GM12878 (cell line): ENCODE measurements around the gene CTSH. TPM values are rescaled to one million over a fixed set of nuclear protein-coding genes. Genes with fewer than 3 reads are reported as not detected.

Experiments
- ATAC-seq: fragments of 200-7000 bp; cut with Tn5 transposase; 3 replicates; pipeline ENCODE4 v1.9.1; 2020; ENCODE audit warnings: mild to moderate bottlenecking, moderate library complexity
- BruUV-seq: library from RNA; stranded (reverse); fragments of 400-500 nt; replicated peaks from 2 replicates; lab custom pipeline; 2021; lab: Mats Ljungman, UMichigan
- CTCF ChIA-PET: fragments of 300-600 bp; sonication (Branson Sonifier 250); formaldehyde crosslinking; extraction: SDS; loops from one replicate; lab custom pipeline; 2021; ENCODE audit warnings: inconsistent platforms; lab: Yijun Ruan, JAX
- POLR2A ChIA-PET: fragments of 350-600 bp; formaldehyde crosslinking; extraction: SDS; loops from one replicate; lab custom pipeline; 2021; ENCODE audit warnings: inconsistent platforms; lab: Charles Lee
- RAD21 ChIA-PET: fragments of 300-600 bp; sonication (Branson Sonifier 250); formaldehyde crosslinking; loops from one replicate; lab custom pipeline; 2023; ENCODE audit warnings: antibody characterized with exemption; ENCODE audit not compliant: unreplicated experiment; lab: Charles Lee
- SMC1A ChIA-PET: fragments of 300-600 bp; sonication (Branson Sonifier 250); formaldehyde crosslinking; loops from one replicate; lab custom pipeline; 2023; ENCODE audit not compliant: unreplicated experiment, uncharacterized antibody; lab: Charles Lee
- DNase-seq: peaks from one replicate; pipeline ENCODE4 v3.0.0-alpha.2; 2011; ENCODE audit warnings: low read depth, low spot score
- FAIRE-seq: peaks from 3 replicates; lab custom pipeline; 2011; peaks lifted over from hg19 to GRCh38; lab: Jason Lieb, UNC
- H2AFZ ChIP-seq: 2 replicates; pipeline ENCODE4 v1.6.0; 2011; ENCODE audit warnings: low read depth, low read length, control low read depth; ENCODE audit not compliant: control insufficient read depth
- H3K27ac ChIP-seq: 2 replicates; pipeline ENCODE4 v1.5.1; 2011; ENCODE audit warnings: control low read depth; ENCODE audit not compliant: control insufficient read depth, insufficient read depth
- H3K27me3 ChIP-seq, 2 experiments: replicated peaks in 1 of 2; 2 replicates each; pipeline versions ENCODE4 v1.6.0 to v1.6.1; 2011; ENCODE audit warnings: low read length in 1 of 2; ENCODE audit not compliant: control insufficient read depth in 2 of 2, insufficient read depth in 2 of 2
- H3K36me3 ChIP-seq, 2 experiments: 2 replicates each; pipeline ENCODE4 v1.5.1; 2011; ENCODE audit warnings: low read length in 1 of 2; ENCODE audit not compliant: control insufficient read depth in 2 of 2, insufficient read depth in 2 of 2
- H3K4me1 ChIP-seq: 2 replicates; pipeline ENCODE4 v1.6.1; 2011; ENCODE audit warnings: mild to moderate bottlenecking, low read length, moderate library complexity, mixed read lengths; ENCODE audit not compliant: control insufficient read depth, insufficient read depth
- H3K4me2 ChIP-seq: 2 replicates; pipeline ENCODE4 v1.6.0; 2011; ENCODE audit warnings: control low read depth; ENCODE audit not compliant: control insufficient read depth, insufficient read depth
- H3K4me3 ChIP-seq: fragments of 200-600 bp; sonication (generic); 2 replicates; pipeline ENCODE4 v1.5.1; 2016
- H3K79me2 ChIP-seq: 2 replicates; pipeline ENCODE4 v1.6.0; 2011; ENCODE audit warnings: low read length; ENCODE audit not compliant: control insufficient read depth, insufficient read depth
- H3K9ac ChIP-seq: 2 replicates; pipeline ENCODE4 v1.8.0; 2011; ENCODE audit warnings: low read length, control low read depth, mixed read lengths; ENCODE audit not compliant: control insufficient read depth, insufficient read depth
- H3K9me3 ChIP-seq: replicated peaks from 3 replicates; pipeline ENCODE4 v1.5.1; 2011; ENCODE audit warnings: mild to moderate bottlenecking, low read length; ENCODE audit not compliant: control insufficient read depth, insufficient read depth
- H4K20me1 ChIP-seq: 2 replicates; pipeline ENCODE4 v1.6.0; 2011; ENCODE audit not compliant: control insufficient read depth, insufficient read depth
- BRCA1 ChIP-seq: IDR thresholded peaks from 2 replicates; pipeline ENCODE4 v1.6.1; 2011; ENCODE audit warnings: low read depth, low read length, improper control_type of control experiment
- MEF2B ChIP-seq: fragments of 450-650 bp; IDR thresholded peaks from 2 replicates; pipeline ENCODE4 v1.6.1; 2018; ENCODE audit warnings: mild to moderate bottlenecking, moderate library complexity; ENCODE audit not compliant: partially characterized antibody, poor library complexity, severe bottlenecking
- MXI1 ChIP-seq: fragments of 150-350 bp; IDR thresholded peaks from 2 replicates; pipeline ENCODE4 v1.6.1; 2011; ENCODE audit warnings: low read depth, mild to moderate bottlenecking, inconsistent platforms, low read length, improper control_type of control experiment
- SPI1 ChIP-seq: IDR thresholded peaks from 2 replicates; pipeline ENCODE4 v1.6.1; 2011; ENCODE audit warnings: low read depth, mild to moderate bottlenecking, low read length, moderate library complexity, borderline replicate concordance; ENCODE audit not compliant: insufficient read depth
- SUZ12 ChIP-seq: fragments of 200-600 bp; sonication (generic); IDR thresholded peaks from one replicate; pipeline ENCODE4 v1.6.1; 2018; ENCODE audit warnings: antibody characterized with exemption, mild to moderate bottlenecking; ENCODE audit not compliant: unreplicated experiment
- TCF12 ChIP-seq: IDR thresholded peaks from 2 replicates; pipeline ENCODE4 v1.6.1; 2011; ENCODE audit warnings: low read depth, mild to moderate bottlenecking, low read length
- TCF3 ChIP-seq: IDR thresholded peaks from 2 replicates; pipeline ENCODE4 v1.6.1; 2012; ENCODE audit warnings: low read depth, mild to moderate bottlenecking, low read length, borderline replicate concordance; ENCODE audit not compliant: insufficient read depth
- WRNIP1 ChIP-seq: IDR thresholded peaks from 2 replicates; pipeline ENCODE4 v1.6.1; 2011; ENCODE audit warnings: low read depth, low read length, improper control_type of control experiment, borderline replicate concordance
- ZBTB4 ChIP-seq: fragments of 450-650 bp; formaldehyde crosslinking; IDR thresholded peaks from 2 replicates; pipeline ENCODE4 v1.4.0; 2022; ENCODE audit warnings: mild to moderate bottlenecking, moderate library complexity
- WGBS: methylation state at CpG from one replicate; pipeline ENCODE4 v1.1.6; 2016; ENCODE audit warnings: low lambda C conversion rate; ENCODE audit not compliant: insufficient replicate concordance, insufficient coverage; ENCODE audit errors: missing lambda C conversion rate; 5-methylcytosine and 5-hydroxymethylcytosine counted together
- in situ Hi-C: fragments of 300-500 bp; cut with MboI; formaldehyde crosslinking; loops from 9 replicates; pipeline ENCODE4 v1.14.3; 2018; ENCODE audit warnings: mixed read lengths
- intact Hi-C: fragments of 100-400 bp; cut with micrococcal nuclease; formaldehyde crosslinking; loops from one replicate; pipeline ENCODE4 v1.14.2; 2022; ENCODE audit not compliant: unreplicated experiment
- polyA plus RNA-seq, 11 experiments: library from polyadenylated mRNA; depleted of rRNA in 4 of 11; unstranded in 6 of 11; stranded (reverse) in 5 of 11; fragments of >200 nt; fragmentation: Nextera tagmentation in 4 of 11; fragmentation: Illumina TruSeq in 1 of 11; extraction: Ambion mirVana in 4 of 11; extraction: Trizol in 1 of 11; gene quantifications; 1 replicate in 1 of 11; 2 replicates in 10 of 11; pipeline versions ENCODE4 v1.2.1 to v1.2.3, GENCODE V29; 2011 to 2016; ENCODE audit warnings: inconsistent platforms in 2 of 11, missing spikeins in 2 of 11, low read depth in 1 of 11
- total RNA-seq, 4 experiments: library from RNA; depleted of rRNA in 3 of 4; stranded (reverse); fragments of >200 nt in 3 of 4; fragmentation: Illumina TruSeq in 1 of 4; extraction: Trizol in 1 of 4; gene quantifications; 2 replicates each; pipeline versions ENCODE4 v1.2.1 to v1.2.3, GENCODE V29; 2013 to 2021

Gene CTSH
- total and polyA plus RNA-seq, 10 of the 15 experiments (the other 5 are each of a cell fraction or from before 2014, with no cell fraction given), result 30.2 to 1,212 (median 519) TPM

DNA sequence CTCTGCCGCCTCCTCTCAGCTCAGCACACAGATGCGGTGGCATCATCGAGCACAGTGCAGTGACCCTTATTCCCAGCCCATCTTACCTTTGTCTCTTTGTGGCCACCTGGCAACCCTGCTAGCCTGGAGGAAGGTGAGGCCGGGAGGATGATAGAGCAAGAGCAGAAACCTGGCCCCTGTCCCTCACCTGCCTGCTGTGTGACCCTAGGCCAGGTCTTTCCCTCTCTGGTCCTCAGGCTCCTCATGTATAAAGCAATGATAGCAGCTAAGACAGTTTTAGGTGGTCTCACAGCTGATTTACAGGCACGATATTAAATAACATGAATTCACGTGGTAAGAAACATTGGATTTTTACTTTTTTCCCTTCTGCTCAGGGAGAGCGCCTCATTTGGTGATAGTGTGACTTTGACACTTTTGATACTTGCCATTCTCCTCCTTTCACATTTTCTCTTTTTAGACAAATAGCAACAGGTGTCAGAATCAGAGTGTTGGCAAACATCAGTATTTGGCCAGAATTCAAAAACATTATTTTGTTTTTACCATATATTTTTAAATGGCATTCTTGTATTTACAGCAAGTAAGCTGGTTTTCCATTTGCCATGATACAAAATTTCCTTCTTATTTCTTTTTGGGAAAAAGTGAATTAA, 29.5 kb upstream of the CTSH start:
- DNase-seq, result no peak
- Histone ChIP-seq H3K9me3 (no peaks in the 10 kb centered on the region), H3K79me2 (peaks cover 10% of the 10 kb centered on the region), H3K36me3 (no peaks in the 10 kb centered on the region), H3K27ac (no peak overlapping the region), H2AFZ (no peak overlapping the region), H3K4me1 (peaks cover 35% of the 10 kb centered on the region), H3K9ac (no peak overlapping the region), H3K4me3 (no peak overlapping the region), H3K27me3 (no peaks in the 10 kb centered on the region), H4K20me1 (no peaks in the 10 kb centered on the region), H3K4me2 (no peak overlapping the region)
- in situ Hi-C loops, result no loop called here
- intact Hi-C loops, result no loop called here
- 90% methylated on average over 7 of the region's 7 CpGs for WGBS
- FAIRE-seq, result no peak
- ChIA-PET CTCF (interaction anchor here (0.9 kb wide), 1 partner anchor 17 kb away, joined by 3 read pairs; no protein-coding TSS in a partner anchor), POLR2A (interaction anchor here (1.4 kb wide), 1 partner anchor 28 kb away, joined by 3 read pairs; no protein-coding TSS in a partner anchor), SMC1A (interaction anchor here (1.0 to 8.8 kb wide), 3 partner anchors 26 to 210 kb away, joined by 3 to 86 read pairs (median 3); no protein-coding TSS in a partner anchor), RAD21 (interaction anchor here (0.9 to 6.5 kb wide), 4 partner anchors 19 to 54 kb away, joined by 3 to 75 read pairs (median 3); no protein-coding TSS in a partner anchor)
- ATAC-seq, result no peak
- TF ChIP-seq MEF2B (no peak), ZBTB4 (CRISPR knock-in tag) (no peak), TCF3 (no peak), WRNIP1 (no peak), SUZ12 (no peak), TCF12 (no peak), MXI1 (no peak), BRCA1 (no peak), SPI1 (no peak)
- no TSS peak for BruUV-seq
